Natural killer cell treated with Interleukin-12 subunit alpha and Interleukin-12 subunit beta and Interleukin-15 and Interleukin-18, amount 100 ng/mL, for 72 hours (primary cell): ENCODE results near the gene ART4. TPM values are rescaled to one million over a fixed set of nuclear protein-coding genes. Genes with fewer than 3 reads are reported as not detected.
A peak's percentile ranks its signal among the peaks of the same experiment; 100 is the strongest.

Experiments
- ATAC-seq, 2 donors: fragments of 150-1000 bp; cut with Tn5 transposase in 1 of 2; sonication (Bioruptor Pico), chemical (Tn5 transposase) in 1 of 2; 2 replicates each; pipeline ENCODE4 v1.10.0; 2021
- DNase-seq: peaks from one replicate; pipeline ENCODE4 v3.0.0; 2022; ENCODE audit warnings: low spot score
- H3K27ac Mint-ChIP-seq, 2 donors: 1 replicate in 1 of 2; 2 replicates in 1 of 2; pipeline ENCODE4 v1.8.0; 2022; ENCODE audit warnings: mixed read lengths in 2 of 2, mild to moderate bottlenecking in 1 of 2, moderate library complexity in 1 of 2
- H3K27me3 Mint-ChIP-seq, 2 donors: 1 replicate in 1 of 2; 2 replicates in 1 of 2; pipeline ENCODE4 v1.8.0; 2022; ENCODE audit warnings: mixed read lengths in 2 of 2
- H3K36me3 Mint-ChIP-seq: one replicate; pipeline ENCODE4 v1.8.0; 2022; ENCODE audit warnings: mixed read lengths
- H3K4me1 Mint-ChIP-seq, 2 donors: 1 replicate in 1 of 2; 2 replicates in 1 of 2; pipeline ENCODE4 v1.8.0; 2022; ENCODE audit warnings: low read depth in 2 of 2, mixed read lengths in 2 of 2, mild to moderate bottlenecking in 1 of 2
- H3K4me3 Mint-ChIP-seq: one replicate; pipeline ENCODE4 v1.8.0; 2022; ENCODE audit warnings: mixed read lengths
- H3K9me3 Mint-ChIP-seq: 2 replicates; pipeline ENCODE4 v1.8.0; 2022; ENCODE audit warnings: mixed read lengths
- total RNA-seq, 2 donors: library from RNA; stranded (reverse); gene quantifications; one replicate each; pipeline ENCODE4 v1.2.3, GENCODE V29; 2022

The ART4 gene
- total RNA-seq, 2 donors from 2014 or later: not detected

- H3K27ac Mint-ChIP-seq: no peak within 1 kb of the TSS
- H3K9me3 Mint-ChIP-seq: no peaks in the 10 kb centered on the region
Observed at GRCh38 chr12:14814014-14814413, 29.3 kb downstream of the ART4 start, which contains the start of gene SMCO3. TSS of gene SMCO3 (minus strand) at chr12:14814182. CDS start at chr12:14806680, 7,502 bp downstream.

GRCh38 chr12:14811486-14811885 lies 31.8 kb downstream of the ART4 start:
- Mint-ChIP-seq H3K36me3 (no peaks in the 10 kb centered on the region), H3K9me3 (no peaks in the 10 kb centered on the region), H3K27ac (no peak overlapping the region), H3K27me3 (peaks cover 7 to 11% of the 10 kb centered on the region in 2 donors), H3K4me1 (no peaks in the 10 kb centered on the region), H3K4me3 (no peak overlapping the region)
- no peak for ATAC-seq
- DNase-seq: no peak

More at GRCh38 chr12:14814014-14814413, 29.3 kb downstream of the ART4 start, which contains the start of gene SMCO3:
- Mint-ChIP-seq H3K36me3 (peaks cover 7% of the 10 kb centered on the region), H3K27me3 (peaks cover 16 to 17% of the 10 kb centered on the region in 2 donors), H3K4me3 (no peak within 1 kb of the TSS), H3K4me1 (peaks cover 0 to 2% of the 10 kb centered on the region in 2 donors)
- DNase-seq (no peak), ATAC-seq (no peak)

- Mint-ChIP-seq H3K36me3 (no peaks in the 10 kb centered on the region), H3K27ac (no peak overlapping the region), H3K9me3 (no peaks in the 10 kb centered on the region), H3K4me1 (no peaks in the 10 kb centered on the region), H3K27me3 (peaks cover 7% of the 10 kb centered on the region in 2 donors), H3K4me3 (no peak overlapping the region)
- DNase-seq: no peak
- ATAC-seq: no peak
Observed at GRCh38 chr12:14810953-14811483, 32.3 kb downstream of the ART4 start.

- Mint-ChIP-seq H3K27me3 (peaks cover 7% of the 10 kb centered on the region in 2 donors), H3K36me3 (no peaks in the 10 kb centered on the region), H3K9me3 (no peaks in the 10 kb centered on the region), H3K27ac (no peak overlapping the region), H3K4me3 (no peak overlapping the region), H3K4me1 (no peaks in the 10 kb centered on the region)
- DNase-seq (no peak), ATAC-seq (no peak)
Observed at GRCh38 chr12:14810167-14810952, 33.0 kb downstream of the ART4 start.

GRCh38 chr12:14803830-14804160 lies 39.5 kb downstream of the ART4 start:
- peaks cover 0 to 8% of the 10 kb centered on the region in 2 donors for H3K4me1 Mint-ChIP-seq
- no peaks in the 10 kb centered on the region for H3K9me3 Mint-ChIP-seq
- H3K36me3 Mint-ChIP-seq: peaks cover 16% of the 10 kb centered on the region
- ATAC-seq (peak in 1 of 2 donors; percentile 1), DNase-seq (no peak)
- no peak overlapping the region for H3K4me3 Mint-ChIP-seq
- no peak overlapping the region for H3K27ac Mint-ChIP-seq
- H3K27me3 Mint-ChIP-seq: no peaks in the 10 kb centered on the region

- H3K9me3 Mint-ChIP-seq: no peaks in the 10 kb centered on the region
- H3K27ac Mint-ChIP-seq: no peak within 1 kb of the TSS
- DNase-seq: peak; percentile 91
- peaks cover 16% of the 10 kb centered on the region for H3K36me3 Mint-ChIP-seq
- H3K4me1 Mint-ChIP-seq: peaks cover 0 to 8% of the 10 kb centered on the region in 2 donors
- H3K4me3 Mint-ChIP-seq: no peak within 1 kb of the TSS
- H3K27me3 Mint-ChIP-seq: no peaks in the 10 kb centered on the region
- peak; percentile 99 to 100 for ATAC-seq
Observed at GRCh38 chr12:14803011-14803829, 40.1 kb downstream of the ART4 start, which contains the start of the genes C12orf60 and WBP11. TSS of gene C12orf60 (plus strand) at chr12:14803670. CDS start at chr12:14822936, 19,266 bp downstream. TSS of gene WBP11 (minus strand) at chr12:14803478. CDS start at chr12:14801383, 2,095 bp downstream.

GRCh38 chr12:14802721-14803010 lies 40.7 kb downstream of the ART4 start:
- peaks cover 0 to 8% of the 10 kb centered on the region in 2 donors for H3K4me1 Mint-ChIP-seq
- no peak overlapping the region for H3K4me3 Mint-ChIP-seq
- no peak overlapping the region for H3K27ac Mint-ChIP-seq
- no peaks in the 10 kb centered on the region for H3K9me3 Mint-ChIP-seq
- ATAC-seq (no peak), DNase-seq (no peak)
- no peaks in the 10 kb centered on the region for H3K27me3 Mint-ChIP-seq
- peaks cover 18% of the 10 kb centered on the region for H3K36me3 Mint-ChIP-seq

- DNase-seq: no peak
- Mint-ChIP-seq H3K27me3 (no peaks in the 10 kb centered on the region), H3K36me3 (peaks cover 22% of the 10 kb centered on the region), H3K9me3 (no peaks in the 10 kb centered on the region), H3K4me3 (no peak overlapping the region), H3K27ac (no peak overlapping the region), H3K4me1 (peaks cover 0 to 8% of the 10 kb centered on the region in 2 donors)
- ATAC-seq: no peak
Observed at GRCh38 chr12:14802247-14802646, 41.1 kb downstream of the ART4 start.

GRCh38 chr12:14795028-14795448 lies 48.3 kb downstream of the ART4 start:
- no peak overlapping the region for H3K4me3 Mint-ChIP-seq
- no peak overlapping the region for H3K27ac Mint-ChIP-seq
- ATAC-seq (no peak), DNase-seq (no peak)
- no peaks in the 10 kb centered on the region for H3K9me3 Mint-ChIP-seq
- peaks cover 54% of the 10 kb centered on the region for H3K36me3 Mint-ChIP-seq
- no peaks in the 10 kb centered on the region for H3K27me3 Mint-ChIP-seq
- H3K4me1 Mint-ChIP-seq: peaks cover 0 to 8% of the 10 kb centered on the region in 2 donors

- Mint-ChIP-seq H3K4me3 (no peak overlapping the region), H3K27ac (no peak overlapping the region), H3K36me3 (peaks cover 33% of the 10 kb centered on the region), H3K4me1 (peaks cover 0 to 4% of the 10 kb centered on the region in 2 donors), H3K27me3 (no peaks in the 10 kb centered on the region), H3K9me3 (no peaks in the 10 kb centered on the region)
- DNase-seq: no peak
- ATAC-seq: no peak
Observed at GRCh38 chr12:14785568-14785967, 57.8 kb downstream of the ART4 start.

GRCh38 chr12:14784471-14784870 lies 58.9 kb downstream of the ART4 start:
- Mint-ChIP-seq H3K4me3 (no peak overlapping the region), H3K9me3 (no peaks in the 10 kb centered on the region), H3K4me1 (peaks cover 0 to 6% of the 10 kb centered on the region in 2 donors), H3K27ac (no peak overlapping the region), H3K27me3 (peaks cover 0 to 1% of the 10 kb centered on the region in 2 donors), H3K36me3 (peaks cover 22% of the 10 kb centered on the region)
- DNase-seq (no peak), ATAC-seq (no peak)

GRCh38 chr12:14782756-14783155 lies 60.6 kb downstream of the ART4 start:
- Mint-ChIP-seq H3K9me3 (no peaks in the 10 kb centered on the region), H3K27ac (no peak overlapping the region), H3K36me3 (peaks cover 12% of the 10 kb centered on the region), H3K27me3 (peaks cover 0 to 2% of the 10 kb centered on the region in 2 donors), H3K4me1 (peaks cover 0 to 6% of the 10 kb centered on the region in 2 donors), H3K4me3 (no peak overlapping the region)
- no peak for ATAC-seq
- DNase-seq: no peak

- no peak overlapping the region for H3K4me3 Mint-ChIP-seq
- DNase-seq (no peak), ATAC-seq (no peak)
- peaks cover under 1% of the 10 kb centered on the region for H3K36me3 Mint-ChIP-seq
- H3K9me3 Mint-ChIP-seq: no peaks in the 10 kb centered on the region
- H3K27me3 Mint-ChIP-seq: peaks cover 0 to 2% of the 10 kb centered on the region in 2 donors
- peaks cover 0 to 6% of the 10 kb centered on the region in 2 donors for H3K4me1 Mint-ChIP-seq
- H3K27ac Mint-ChIP-seq: no peak overlapping the region
Observed at GRCh38 chr12:14781563-14781962, 61.8 kb downstream of the ART4 start.

- Mint-ChIP-seq H3K4me1 (peaks cover 6 to 11% of the 10 kb centered on the region in 2 donors), H3K27ac (no peak overlapping the region), H3K4me3 (no peak overlapping the region), H3K36me3 (no peaks in the 10 kb centered on the region), H3K27me3 (peaks cover 0 to 2% of the 10 kb centered on the region in 2 donors), H3K9me3 (no peaks in the 10 kb centered on the region)
- DNase-seq: no peak
- no peak for ATAC-seq
Observed at GRCh38 chr12:14780859-14781258, 62.5 kb downstream of the ART4 start.
